Endothelial cell of umbilical vein (primary cell): ENCODE data around the gene CDK17. TPM values are rescaled to one million over a fixed set of nuclear protein-coding genes. Genes with fewer than 3 reads are reported as not detected.

Experiments
- BruUV-seq: library from RNA; stranded (reverse); fragments of 400-500 nt; replicated peaks from 2 replicates; lab custom pipeline; 2021; lab: Mats Ljungman, UMichigan
- CTCF ChIA-PET: fragments of 300-600, 350-600 bp; sonication (Branson Sonifier 250); formaldehyde crosslinking; loops from one replicate; lab custom pipeline; 2021; ENCODE audit warnings: antibody characterized with exemption, inconsistent platforms; lab: Charles Lee
- POLR2A ChIA-PET: fragments of 300-600, 350-600 bp; sonication (Branson Sonifier 250); formaldehyde crosslinking; loops from one replicate; lab custom pipeline; 2021; ENCODE audit warnings: antibody characterized with exemption, inconsistent platforms; lab: Charles Lee
- DNase-seq: peaks from one replicate; pipeline ENCODE4 v3.0.0-alpha.2; 2011; ENCODE audit warnings: low read depth, low spot score
- FAIRE-seq: peaks from 2 replicates; lab custom pipeline; 2011; peaks lifted over from hg19 to GRCh38; lab: Jason Lieb, UNC
- H2AFZ ChIP-seq: 2 replicates; pipeline ENCODE4 v1.6.0; 2012; ENCODE audit warnings: low read depth, low read length, control low read depth, inconsistent platforms
- H3K27ac ChIP-seq: 2 replicates; pipeline ENCODE4 v1.5.1; 2011; ENCODE audit warnings: low read depth, mild to moderate bottlenecking, control low read depth, low read length, moderate library complexity; ENCODE audit not compliant: insufficient read depth
- H3K27me3 ChIP-seq, 2 experiments: 2 replicates each; pipeline versions ENCODE4 v1.6.0 to v1.6.1; 2011; ENCODE audit warnings: low read length in 2 of 2, mixed read lengths in 1 of 2; ENCODE audit not compliant: control insufficient read depth in 2 of 2, insufficient read depth in 2 of 2
- H3K36me3 ChIP-seq, 2 experiments: 2 replicates in 1 of 2; 3 replicates in 1 of 2; pipeline ENCODE4 v1.5.1; 2011; ENCODE audit warnings: low read length in 2 of 2, mild to moderate bottlenecking in 1 of 2, moderate library complexity in 1 of 2; ENCODE audit not compliant: control insufficient read depth in 2 of 2, insufficient read depth in 2 of 2; ENCODE audit errors: extremely low read depth in 1 of 2
- H3K4me1 ChIP-seq: 3 replicates; pipeline ENCODE4 v1.5.1; 2011; ENCODE audit warnings: mild to moderate bottlenecking, low read length; ENCODE audit not compliant: control insufficient read depth, insufficient read depth; ENCODE audit errors: extremely low read depth
- H3K4me2 ChIP-seq: 2 replicates; pipeline ENCODE4 v1.6.1; 2011; ENCODE audit warnings: low read length, control low read depth, mixed read lengths; ENCODE audit not compliant: insufficient read depth
- H3K4me3 ChIP-seq, 3 experiments: fragments of 200-600 bp in 1 of 3; sonication (generic), shearing (Covaris generic) in 1 of 3; replicated peaks in 1 of 3; 2 replicates each; pipeline ENCODE4 v1.5.1; 2011 to 2016; ENCODE audit warnings: control low read depth in 3 of 3, low read length in 3 of 3, mild to moderate bottlenecking in 2 of 3, inconsistent platforms in 1 of 3, low read depth in 1 of 3, moderate library complexity in 1 of 3; ENCODE audit not compliant: insufficient read depth in 1 of 3
- H3K79me2 ChIP-seq: 2 replicates; pipeline ENCODE4 v1.6.0; 2012; ENCODE audit warnings: low read length, inconsistent platforms; ENCODE audit not compliant: control insufficient read depth, insufficient read depth
- H3K9ac ChIP-seq: replicated peaks from 2 replicates; pipeline ENCODE3; 2011; ENCODE audit warnings: low read length, control low read depth; ENCODE audit not compliant: insufficient read depth; ENCODE audit errors: extremely low read depth
- H3K9me1 ChIP-seq: replicated peaks from 3 replicates; pipeline ENCODE4 v1.6.0; 2011; ENCODE audit warnings: mild to moderate bottlenecking, low read length; ENCODE audit not compliant: control insufficient read depth, insufficient read depth; ENCODE audit errors: extremely low read depth
- H3K9me3 ChIP-seq: replicated peaks from 2 replicates; pipeline ENCODE4 v1.5.1; 2012; ENCODE audit warnings: low read length, inconsistent platforms; ENCODE audit not compliant: control insufficient read depth, insufficient read depth
- H4K20me1 ChIP-seq: replicated peaks from 2 replicates; pipeline ENCODE3; 2011; ENCODE audit warnings: mild to moderate bottlenecking, low read length; ENCODE audit not compliant: control insufficient read depth, insufficient read depth; ENCODE audit errors: extremely low read depth
- EZH2 ChIP-seq: IDR thresholded peaks from 2 replicates; pipeline ENCODE4 v1.6.1; 2012; ENCODE audit warnings: borderline replicate concordance, low read depth, mild to moderate bottlenecking, moderate library complexity, low read length, inconsistent platforms; ENCODE audit not compliant: severe bottlenecking
- FOS ChIP-seq: IDR thresholded peaks from 2 replicates; pipeline ENCODE4 v1.6.1; 2011; ENCODE audit warnings: mild to moderate bottlenecking, low read length, moderate library complexity, borderline replicate concordance; ENCODE audit not compliant: insufficient read depth
- GATA2 ChIP-seq: IDR thresholded peaks from 2 replicates; pipeline ENCODE4 v1.7.0; 2011; ENCODE audit warnings: low read depth, mild to moderate bottlenecking, moderate library complexity, mixed read lengths, low read length; ENCODE audit not compliant: insufficient read length, insufficient read depth
- JUN ChIP-seq: IDR thresholded peaks from 2 replicates; pipeline ENCODE4 v1.6.1; 2011; ENCODE audit warnings: borderline replicate concordance, low read depth; ENCODE audit not compliant: insufficient read length, insufficient read depth
- MYC ChIP-seq: IDR thresholded peaks from one replicate; pipeline ENCODE4 v1.6.1; 2011; ENCODE audit warnings: mild to moderate bottlenecking, low read depth, low read length
- POLR2A ChIP-seq: IDR thresholded peaks from 2 replicates; pipeline ENCODE4 v1.6.1; 2012; ENCODE audit warnings: low read depth, mild to moderate bottlenecking, control low read depth, low read length
- POLR2AphosphoS5 ChIP-seq: IDR thresholded peaks from 2 replicates; pipeline ENCODE4 v1.6.1; 2012; ENCODE audit warnings: low read depth, mild to moderate bottlenecking, control low read depth, low read length, moderate library complexity; ENCODE audit not compliant: insufficient read depth
- dilution Hi-C: fragments of 300-500 bp; cut with MboI; formaldehyde crosslinking; loops from one replicate; pipeline ENCODE4 v1.15.0; 2019; ENCODE audit warnings: low sequenced_read_pairs; ENCODE audit not compliant: extremely low pct_ligation_motif_present
- intact Hi-C: fragments of 100-400 bp; cut with micrococcal nuclease; formaldehyde crosslinking; loops from one replicate; pipeline ENCODE4 v1.10.0; 2022
- polyA plus RNA-seq, 4 experiments: library from polyadenylated mRNA; depleted of rRNA in 3 of 4; stranded (reverse) in 3 of 4; unstranded in 1 of 4; fragments of >200 nt; gene quantifications; 2 replicates each; pipeline versions ENCODE4 v1.2.1 to v1.2.3, GENCODE V29; 2011 to 2012; ENCODE audit warnings: missing spikeins in 1 of 4
- total RNA-seq: library from RNA; stranded (reverse); gene quantifications from 2 replicates; pipeline ENCODE4 v1.2.3, GENCODE V29; 2021
- TF ChIP-seq, protein P1 (sequence below): IDR thresholded peaks from 2 replicates; pipeline ENCODE4 v1.6.1; 2011; ENCODE audit not compliant: insufficient read depth, insufficient read length
- TF ChIP-seq, protein P2 (sequence below), 2 donors: IDR thresholded peaks; 1 replicate in 1 of 2; 2 replicates in 1 of 2; pipeline ENCODE4 v1.5.1; 2011; ENCODE audit warnings: low read length in 2 of 2, mild to moderate bottlenecking in 2 of 2, moderate library complexity in 2 of 2, control low read depth in 1 of 2, inconsistent platforms in 1 of 2, low read depth in 1 of 2; ENCODE audit not compliant: insufficient read depth in 1 of 2; ENCODE audit errors: extremely low read depth in 1 of 2

The CDK17 gene
- total and polyA plus RNA-seq, 2 donors (not counting 3 experiments of a cell fraction or from before 2014, with no cell fraction given) = 61.1 to 176 TPM

DNA sequence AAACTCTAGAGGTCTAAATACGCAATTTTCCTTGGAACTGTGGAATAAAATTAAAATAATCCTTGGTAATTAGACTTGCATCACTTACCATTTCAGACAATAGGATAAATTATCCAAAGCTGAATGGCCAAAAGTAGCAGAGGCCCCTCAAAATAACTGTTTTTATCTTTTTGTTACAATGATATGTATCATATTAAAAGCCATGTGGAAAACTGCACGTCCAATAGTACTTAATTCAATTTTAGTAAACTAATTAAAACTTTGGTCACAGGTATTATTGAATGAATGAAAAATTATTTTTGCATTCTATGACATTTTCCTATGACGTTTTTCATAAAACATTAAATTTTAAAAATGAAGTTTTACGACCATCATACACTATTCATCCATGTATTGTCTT, 98.5 kb downstream of the CDK17 start:
- Histone ChIP-seq H3K79me2 (peaks cover 92% of the 10 kb centered on the region), H3K9me3 (no peaks in the 10 kb centered on the region), H3K36me3 (peaks cover 11 to 27% of the 10 kb centered on the region in 2 experiments), H4K20me1 (peaks cover 14% of the 10 kb centered on the region), H3K27ac (no peak overlapping the region), H3K27me3 (no peaks in the 10 kb centered on the region), H3K4me3 (no peak overlapping the region), H3K4me2 (no peak overlapping the region), H2AFZ (no peak overlapping the region), H3K9me1 (no peaks in the 10 kb centered on the region), H3K4me1 (peaks cover 3% of the 10 kb centered on the region), H3K9ac (no peak overlapping the region)
- dilution Hi-C loops = no loop called here
- FAIRE-seq (no peak), DNase-seq (no peak)
- CTCF ChIA-PET = interaction anchor here (0.7 kb wide), 1 partner anchor 30 kb away, joined by 3 read pairs; no protein-coding TSS in a partner anchor
- no TSS peak for BruUV-seq
- intact Hi-C loops = no loop called here
- POLR2A ChIA-PET = no interaction called here
- TF ChIP-seq POLR2AphosphoS5 = no peak
- TF ChIP-seq, protein P1, sequence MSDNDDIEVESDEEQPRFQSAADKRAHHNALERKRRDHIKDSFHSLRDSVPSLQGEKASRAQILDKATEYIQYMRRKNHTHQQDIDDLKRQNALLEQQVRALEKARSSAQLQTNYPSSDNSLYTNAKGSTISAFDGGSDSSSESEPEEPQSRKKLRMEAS = no peak
- no peak for TF ChIP-seq FOS
- TF ChIP-seq JUN = no peak
- TF ChIP-seq EZH2 = no peak
- TF ChIP-seq GATA2 = no peak
- TF ChIP-seq POLR2A = no peak
- TF ChIP-seq, protein P2, sequence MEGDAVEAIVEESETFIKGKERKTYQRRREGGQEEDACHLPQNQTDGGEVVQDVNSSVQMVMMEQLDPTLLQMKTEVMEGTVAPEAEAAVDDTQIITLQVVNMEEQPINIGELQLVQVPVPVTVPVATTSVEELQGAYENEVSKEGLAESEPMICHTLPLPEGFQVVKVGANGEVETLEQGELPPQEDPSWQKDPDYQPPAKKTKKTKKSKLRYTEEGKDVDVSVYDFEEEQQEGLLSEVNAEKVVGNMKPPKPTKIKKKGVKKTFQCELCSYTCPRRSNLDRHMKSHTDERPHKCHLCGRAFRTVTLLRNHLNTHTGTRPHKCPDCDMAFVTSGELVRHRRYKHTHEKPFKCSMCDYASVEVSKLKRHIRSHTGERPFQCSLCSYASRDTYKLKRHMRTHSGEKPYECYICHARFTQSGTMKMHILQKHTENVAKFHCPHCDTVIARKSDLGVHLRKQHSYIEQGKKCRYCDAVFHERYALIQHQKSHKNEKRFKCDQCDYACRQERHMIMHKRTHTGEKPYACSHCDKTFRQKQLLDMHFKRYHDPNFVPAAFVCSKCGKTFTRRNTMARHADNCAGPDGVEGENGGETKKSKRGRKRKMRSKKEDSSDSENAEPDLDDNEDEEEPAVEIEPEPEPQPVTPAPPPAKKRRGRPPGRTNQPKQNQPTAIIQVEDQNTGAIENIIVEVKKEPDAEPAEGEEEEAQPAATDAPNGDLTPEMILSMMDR (IDR thresholded peaks at IDR 0.05; ENCODE audit: extremely low read depth in 1 of 2, insufficient read depth in 1 of 2, low read depth in 1 of 2, low read length in 2 of 2) = no peak
- TF ChIP-seq MYC = no peak
